K562 (cell line): ENCODE results near the gene RRAS. TPM values are rescaled to one million over a fixed set of nuclear protein-coding genes. Genes with fewer than 3 reads are reported as not detected.

Source experiments
- AFF1 ChIP-seq, 2 experiments: fragments of 450-650 bp; IDR thresholded peaks; 2 replicates each; pipeline ENCODE4 v1.6.1; 2018; ENCODE audit warnings: mild to moderate bottlenecking in 2 of 2, low read depth in 1 of 2; ENCODE audit not compliant: partially characterized antibody in 2 of 2
- CXXC5 ChIP-seq: fragments of 250-450 bp; sonication (Bioruptor Pico); IDR thresholded peaks from 2 replicates; pipeline ENCODE4 v1.8.0; 2022; ENCODE audit warnings: inconsistent platforms, mild to moderate bottlenecking, moderate library complexity
- HMGN3 ChIP-seq: IDR thresholded peaks from 2 replicates; pipeline ENCODE4 v1.6.1; 2011; ENCODE audit warnings: borderline replicate concordance, low read depth, mild to moderate bottlenecking, mixed read lengths, low read length; ENCODE audit not compliant: insufficient read length; ENCODE audit errors: extremely low read depth
- KAT7 ChIP-seq: sonication (generic); formaldehyde crosslinking; IDR thresholded peaks from 2 replicates; pipeline ENCODE4 v1.8.0; 2022; ENCODE audit warnings: missing genetic modification reagents, mild to moderate bottlenecking, borderline replicate concordance
- L3MBTL2 ChIP-seq: fragments of 450-650 bp; IDR thresholded peaks from 2 replicates; pipeline ENCODE4 v1.6.1; 2016; ENCODE audit warnings: mild to moderate bottlenecking, moderate library complexity
- MNT ChIP-seq, 2 experiments: fragments of 450-650 bp; conservative IDR thresholded peaks; 2 replicates each; pipeline ENCODE4 v1.6.1; 2017; ENCODE audit warnings: mild to moderate bottlenecking in 2 of 2, moderate library complexity in 2 of 2
- PHF8 ChIP-seq: fragments of 200-600 bp; sonication (generic); IDR thresholded peaks from 2 replicates; pipeline ENCODE4 v1.6.1; 2012; ENCODE audit warnings: mixed run types, mild to moderate bottlenecking, inconsistent platforms, low read length, moderate library complexity, borderline replicate concordance
- SIN3A ChIP-seq, 2 experiments: fragments of 150-350 bp in 1 of 2; IDR thresholded peaks; 2 replicates each; pipeline ENCODE4 v1.6.1; 2011 to 2016; ENCODE audit warnings: borderline replicate concordance in 2 of 2, low read depth in 2 of 2, low read length in 2 of 2, mild to moderate bottlenecking in 2 of 2, moderate library complexity in 2 of 2; ENCODE audit not compliant: control insufficient read depth in 1 of 2
- SP1 ChIP-seq: sonication (generic); formaldehyde crosslinking; IDR thresholded peaks from 2 replicates; pipeline ENCODE4 v1.8.1; 2022; ENCODE audit warnings: mild to moderate bottlenecking, missing genetic modification reagents
- TOE1 ChIP-seq, 2 experiments: fragments of 450-650 bp in 1 of 2; sonication (generic) in 1 of 2; formaldehyde crosslinking in 1 of 2; IDR thresholded peaks; 2 replicates each; pipeline versions ENCODE4 v1.7.1 to v1.8.0; 2016 to 2022; ENCODE audit warnings: borderline replicate concordance in 2 of 2, mild to moderate bottlenecking in 2 of 2, antibody characterized with exemption in 1 of 2, inconsistent platforms in 1 of 2, low read depth in 1 of 2, missing genetic modification reagents in 1 of 2, moderate library complexity in 1 of 2
- ZNF212 ChIP-seq: fragments of 450-650 bp; formaldehyde crosslinking; IDR thresholded peaks from 2 replicates; pipeline ENCODE4 v1.4.0; 2020; ENCODE audit warnings: mild to moderate bottlenecking
- ZNF444 ChIP-seq: fragments of 250-450 bp; sonication (Bioruptor Pico); IDR thresholded peaks from 2 replicates; pipeline ENCODE4 v1.4.0; 2020; ENCODE audit warnings: mild to moderate bottlenecking, moderate library complexity
- polyA plus RNA-seq, 8 experiments: library from polyadenylated mRNA; depleted of rRNA in 4 of 8; stranded (reverse) in 5 of 8; unstranded in 3 of 8; fragments of >200 nt; fragmentation: Nextera tagmentation in 2 of 8; fragmentation: Illumina TruSeq in 1 of 8; extraction: Ambion mirVana in 2 of 8; extraction: Trizol in 1 of 8; gene quantifications; 2 replicates each; pipeline versions ENCODE4 v1.2.1 to v1.2.3, GENCODE V29; 2011 to 2014; ENCODE audit warnings: inconsistent platforms in 1 of 8, missing spikeins in 1 of 8
- total RNA-seq, 7 experiments: library from RNA; depleted of rRNA in 6 of 7; stranded (reverse); fragments of >200 nt in 6 of 7; fragmentation: Illumina TruSeq in 2 of 7; extraction: Trizol in 2 of 7; gene quantifications; 2 replicates each; pipeline versions ENCODE4 v1.2.1 to v1.2.3, GENCODE V29; 2011 to 2021; ENCODE audit warnings: low replicate concordance in 1 of 7

The RRAS gene
- total and polyA plus RNA-seq, 9 of the 15 experiments (the other 6 are each of a cell fraction or from before 2014, with no cell fraction given): 0.70 to 17.3 (median 8.2) TPM

GRCh38 chr19:49591731-49592485 is 48.0 kb downstream of the RRAS start (continued):
- TF ChIP-seq MNT (conservative IDR thresholded peaks at IDR 0.05) (peak; percentile 46 to 58; a peak in 2 of 4 replicates), ZNF444 (peak; percentile 81), KAT7 (CRISPR knock-in tag) (0 out of 2 replicates have a peak, but pooled peaks have one; percentile 24), AFF1 (IDR thresholded peaks at IDR 0.05; ENCODE audit: low read depth in 1 of 2, partially characterized antibody in 2 of 2) (peak in 1 of 2 experiments; percentile 41), PHF8 (peak; percentile 50), TOE1 (IDR thresholded peaks at IDR 0.05; ENCODE audit: borderline replicate concordance) (peak; percentile 29; the same call in 1 of the 2 replicates), TOE1 (CRISPR knock-in tag; IDR thresholded peaks at IDR 0.05; ENCODE audit: borderline replicate concordance, low read depth) (no peak), L3MBTL2 (0 out of 2 replicates have a peak, but pooled peaks have one; percentile 22), SP1 (CRISPR knock-in tag) (peak; percentile 78), HMGN3 (peak; percentile 36), ZNF212 (no peak), SIN3A (IDR thresholded peaks at IDR 0.05; ENCODE audit: borderline replicate concordance in 2 of 2, control insufficient read depth in 1 of 2, low read depth in 2 of 2, low read length in 2 of 2) (peak; percentile 66 to 78; a peak in 2 of 4 replicates), CXXC5 (CRISPR knock-in tag) (0 out of 2 replicates have a peak, but pooled peaks have one; percentile 26)
